GM23338 (cell line): ENCODE results near the gene RUNX3. TPM values are rescaled to one million over a fixed set of nuclear protein-coding genes. Genes with fewer than 3 reads are reported as not detected.

Experiments
- ATAC-seq: fragments of 200-7000 bp; cut with Tn5 transposase; 3 replicates; pipeline ENCODE4 v1.9.1; 2020
- DNase-seq: peaks from one replicate; pipeline ENCODE4 v3.0.0-alpha.2; 2015; ENCODE audit warnings: low spot score
- H2AFZ ChIP-seq: fragments of 200-600 bp; sonication (generic); 2 replicates; pipeline ENCODE4 v1.8.0; 2016; ENCODE audit warnings: antibody characterized with exemption, mild to moderate bottlenecking, moderate library complexity
- H3F3A ChIP-seq: fragments of 200-600 bp; sonication (generic); replicated peaks from 2 replicates; pipeline ENCODE4 v1.8.0; 2017; ENCODE audit warnings: antibody characterized with exemption, mixed run types, low read depth
- H3K27ac ChIP-seq: fragments of 200-600 bp; sonication (generic); 2 replicates; pipeline ENCODE4 v1.6.1; 2016; ENCODE audit warnings: low read depth
- H3K27me3 ChIP-seq: fragments of 200-600 bp; sonication (generic); 2 replicates; pipeline ENCODE4 v1.8.0; 2016; ENCODE audit warnings: mild to moderate bottlenecking, mixed run types, moderate library complexity; ENCODE audit not compliant: insufficient read depth
- H3K36me3 ChIP-seq: fragments of 200-600 bp; sonication (generic); 2 replicates; pipeline ENCODE4 v1.8.0; 2016; ENCODE audit warnings: mild to moderate bottlenecking; ENCODE audit not compliant: insufficient read depth
- H3K4me1 ChIP-seq: fragments of 200-600 bp; sonication (generic); 2 replicates; pipeline ENCODE4 v1.8.0; 2016; ENCODE audit warnings: mild to moderate bottlenecking, moderate library complexity; ENCODE audit not compliant: insufficient read depth
- H3K4me2 ChIP-seq: fragments of 200-600 bp; sonication (generic); 2 replicates; pipeline ENCODE4 v1.7.1; 2017; ENCODE audit warnings: mixed run types
- H3K4me3 ChIP-seq: fragments of 200-600 bp; sonication (generic); 2 replicates; pipeline ENCODE4 v1.6.1; 2016; ENCODE audit warnings: mixed run types
- H3K79me2 ChIP-seq: fragments of 200-600 bp; sonication (generic); replicated peaks from 2 replicates; pipeline ENCODE4 v1.8.0; 2017; ENCODE audit warnings: mild to moderate bottlenecking; ENCODE audit not compliant: insufficient read depth
- H3K9me2 ChIP-seq: fragments of 200-600 bp; sonication (generic); 2 replicates; pipeline ENCODE4 v1.8.0; 2017; ENCODE audit not compliant: insufficient read depth
- H4K20me1 ChIP-seq: fragments of 200-600 bp; sonication (generic); replicated peaks from 2 replicates; pipeline ENCODE4 v1.8.0; 2017; ENCODE audit warnings: mild to moderate bottlenecking; ENCODE audit not compliant: insufficient read depth
- H3K27ac Mint-ChIP-seq: 2 replicates; pipeline ENCODE4 v1.8.0; 2020; ENCODE audit warnings: inconsistent platforms, mild to moderate bottlenecking, moderate library complexity, mixed read lengths
- H3K27me3 Mint-ChIP-seq: 3 replicates; pipeline ENCODE4 v1.8.0; 2022; ENCODE audit warnings: low read depth, mild to moderate bottlenecking, moderate library complexity, mixed read lengths, inconsistent platforms; ENCODE audit not compliant: insufficient read depth, poor library complexity
- H3K36me3 Mint-ChIP-seq: 3 replicates; pipeline ENCODE4 v1.8.0; 2021; ENCODE audit warnings: low read depth, mild to moderate bottlenecking, inconsistent platforms, moderate library complexity, mixed read lengths
- H3K4me1 Mint-ChIP-seq: 3 replicates; pipeline ENCODE4 v1.8.0; 2020; ENCODE audit warnings: mild to moderate bottlenecking, inconsistent platforms, mixed read lengths
- H3K4me3 Mint-ChIP-seq: 3 replicates; pipeline ENCODE4 v1.8.0; 2021; ENCODE audit warnings: moderate library complexity, mild to moderate bottlenecking, inconsistent platforms, mixed read lengths
- H3K9me3 Mint-ChIP-seq: 3 replicates; pipeline ENCODE4 v1.8.0; 2020; ENCODE audit warnings: moderate library complexity, mild to moderate bottlenecking, inconsistent platforms, mixed read lengths
- CTCF ChIP-seq, 2 experiments: fragments of 200-600 bp in 1 of 2; sonication (generic) in 1 of 2; conservative IDR thresholded peaks; 2 replicates each; pipeline versions ENCODE4 v1.5.1 to v1.6.1; 2016 to 2017; ENCODE audit warnings: antibody characterized with exemption in 2 of 2, low read depth in 2 of 2, mild to moderate bottlenecking in 2 of 2, moderate library complexity in 1 of 2
- JUNB ChIP-seq: IDR thresholded peaks from one replicate; pipeline ENCODE4 v1.6.1; 2016; ENCODE audit warnings: antibody characterized with exemption; ENCODE audit not compliant: unreplicated experiment
- NANOG ChIP-seq: IDR thresholded peaks from 2 replicates; pipeline ENCODE4 v1.6.1; 2016; ENCODE audit warnings: antibody characterized with exemption, borderline replicate concordance
- ZNF331 ChIP-seq: fragments of 250-450 bp; sonication (Bioruptor Pico); IDR thresholded peaks from 2 replicates; pipeline ENCODE4 v1.5.0; 2020; ENCODE audit warnings: low read depth, mild to moderate bottlenecking, moderate library complexity
- polyA plus RNA-seq: library from polyadenylated mRNA; unstranded; fragments of >200 nt; fragmentation: Nextera tagmentation; extraction: Ambion mirVana; gene quantifications from 2 replicates; pipeline ENCODE4 v1.2.1, GENCODE V29; 2016
- total RNA-seq: library from RNA; depleted of rRNA; stranded (reverse); fragments of >200 nt; shearing (Covaris generic); gene quantifications from 2 replicates; pipeline ENCODE4 v1.2.3, GENCODE V29; 2014
- TF ChIP-seq, protein P1 (sequence below): fragments of 250-450 bp; sonication (Bioruptor Pico); IDR thresholded peaks from 2 replicates; pipeline ENCODE4 v1.5.0; 2020; ENCODE audit warnings: mild to moderate bottlenecking, moderate library complexity

RUNX3 gene
- total and polyA plus RNA-seq, 2 experiments from 2014 or later, result 0.23 to 0.73 TPM

GRCh38 chr1:24940231-24940630 is 10.2 kb upstream of the RUNX3 start:
- Mint-ChIP-seq H3K27me3 (peaks cover 18% of the 10 kb centered on the region), H3K4me1 (peaks cover 18% of the 10 kb centered on the region), H3K36me3 (no peaks in the 10 kb centered on the region), H3K9me3 (no peaks in the 10 kb centered on the region; the same call in 2 of the 3 replicates), H3K27ac (no peak overlapping the region), H3K4me3 (no peak overlapping the region)
- Histone ChIP-seq H3K27me3 (peaks cover 14% of the 10 kb centered on the region), H3K27ac (no peak overlapping the region), H3K4me3 (no peak overlapping the region), H3K36me3 (no peaks in the 10 kb centered on the region), H3K9me2 (no peaks in the 10 kb centered on the region), H3F3A (no peaks in the 10 kb centered on the region), H2AFZ (no peak overlapping the region), H3K4me2 (no peak overlapping the region), H3K4me1 (peaks cover 15% of the 10 kb centered on the region; the same call in 1 of the 2 replicates), H3K79me2 (no peaks in the 10 kb centered on the region), H4K20me1 (no peaks in the 10 kb centered on the region)
- DNase-seq, result no peak
- TF ChIP-seq NANOG, result no peak
- TF ChIP-seq, protein P1, sequence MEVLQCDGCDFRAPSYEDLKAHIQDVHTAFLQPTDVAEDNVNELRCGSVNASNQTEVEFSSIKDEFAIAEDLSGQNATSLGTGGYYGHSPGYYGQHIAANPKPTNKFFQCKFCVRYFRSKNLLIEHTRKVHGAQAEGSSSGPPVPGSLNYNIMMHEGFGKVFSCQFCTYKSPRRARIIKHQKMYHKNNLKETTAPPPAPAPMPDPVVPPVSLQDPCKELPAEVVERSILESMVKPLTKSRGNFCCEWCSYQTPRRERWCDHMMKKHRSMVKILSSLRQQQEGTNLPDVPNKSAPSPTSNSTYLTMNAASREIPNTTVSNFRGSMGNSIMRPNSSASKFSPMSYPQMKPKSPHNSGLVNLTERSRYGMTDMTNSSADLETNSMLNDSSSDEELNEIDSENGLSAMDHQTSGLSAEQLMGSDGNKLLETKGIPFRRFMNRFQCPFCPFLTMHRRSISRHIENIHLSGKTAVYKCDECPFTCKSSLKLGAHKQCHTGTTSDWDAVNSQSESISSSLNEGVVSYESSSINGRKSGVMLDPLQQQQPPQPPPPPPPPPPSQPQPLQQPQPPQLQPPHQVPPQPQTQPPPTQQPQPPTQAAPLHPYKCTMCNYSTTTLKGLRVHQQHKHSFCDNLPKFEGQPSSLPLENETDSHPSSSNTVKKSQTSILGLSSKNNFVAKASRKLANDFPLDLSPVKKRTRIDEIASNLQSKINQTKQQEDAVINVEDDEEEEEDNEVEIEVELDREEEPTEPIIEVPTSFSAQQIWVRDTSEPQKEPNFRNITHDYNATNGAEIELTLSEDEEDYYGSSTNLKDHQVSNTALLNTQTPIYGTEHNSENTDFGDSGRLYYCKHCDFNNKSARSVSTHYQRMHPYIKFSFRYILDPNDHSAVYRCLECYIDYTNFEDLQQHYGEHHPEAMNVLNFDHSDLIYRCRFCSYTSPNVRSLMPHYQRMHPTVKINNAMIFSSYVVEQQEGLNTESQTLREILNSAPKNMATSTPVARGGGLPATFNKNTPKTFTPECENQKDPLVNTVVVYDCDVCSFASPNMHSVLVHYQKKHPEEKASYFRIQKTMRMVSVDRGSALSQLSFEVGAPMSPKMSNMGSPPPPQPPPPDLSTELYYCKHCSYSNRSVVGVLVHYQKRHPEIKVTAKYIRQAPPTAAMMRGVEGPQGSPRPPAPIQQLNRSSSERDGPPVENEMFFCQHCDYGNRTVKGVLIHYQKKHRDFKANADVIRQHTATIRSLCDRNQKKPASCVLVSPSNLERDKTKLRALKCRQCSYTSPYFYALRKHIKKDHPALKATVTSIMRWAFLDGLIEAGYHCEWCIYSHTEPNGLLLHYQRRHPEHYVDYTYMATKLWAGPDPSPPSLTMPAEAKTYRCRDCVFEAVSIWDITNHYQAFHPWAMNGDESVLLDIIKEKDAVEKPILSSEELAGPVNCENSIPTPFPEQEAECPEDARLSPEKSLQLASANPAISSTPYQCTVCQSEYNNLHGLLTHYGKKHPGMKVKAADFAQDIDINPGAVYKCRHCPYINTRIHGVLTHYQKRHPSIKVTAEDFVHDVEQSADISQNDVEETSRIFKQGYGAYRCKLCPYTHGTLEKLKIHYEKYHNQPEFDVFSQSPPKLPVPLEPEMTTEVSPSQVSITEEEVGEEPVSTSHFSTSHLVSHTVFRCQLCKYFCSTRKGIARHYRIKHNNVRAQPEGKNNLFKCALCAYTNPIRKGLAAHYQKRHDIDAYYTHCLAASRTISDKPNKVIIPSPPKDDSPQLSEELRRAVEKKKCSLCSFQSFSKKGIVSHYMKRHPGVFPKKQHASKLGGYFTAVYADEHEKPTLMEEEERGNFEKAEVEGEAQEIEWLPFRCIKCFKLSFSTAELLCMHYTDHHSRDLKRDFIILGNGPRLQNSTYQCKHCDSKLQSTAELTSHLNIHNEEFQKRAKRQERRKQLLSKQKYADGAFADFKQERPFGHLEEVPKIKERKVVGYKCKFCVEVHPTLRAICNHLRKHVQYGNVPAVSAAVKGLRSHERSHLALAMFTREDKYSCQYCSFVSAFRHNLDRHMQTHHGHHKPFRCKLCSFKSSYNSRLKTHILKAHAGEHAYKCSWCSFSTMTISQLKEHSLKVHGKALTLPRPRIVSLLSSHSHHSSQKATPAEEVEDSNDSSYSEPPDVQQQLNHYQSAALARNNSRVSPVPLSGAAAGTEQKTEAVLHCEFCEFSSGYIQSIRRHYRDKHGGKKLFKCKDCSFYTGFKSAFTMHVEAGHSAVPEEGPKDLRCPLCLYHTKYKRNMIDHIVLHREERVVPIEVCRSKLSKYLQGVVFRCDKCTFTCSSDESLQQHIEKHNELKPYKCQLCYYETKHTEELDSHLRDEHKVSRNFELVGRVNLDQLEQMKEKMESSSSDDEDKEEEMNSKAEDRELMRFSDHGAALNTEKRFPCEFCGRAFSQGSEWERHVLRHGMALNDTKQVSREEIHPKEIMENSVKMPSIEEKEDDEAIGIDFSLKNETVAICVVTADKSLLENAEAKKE (CRISPR knock-in tag), result no peak
- TF ChIP-seq JUNB, result no peak
- no peak for ATAC-seq

DNA sequence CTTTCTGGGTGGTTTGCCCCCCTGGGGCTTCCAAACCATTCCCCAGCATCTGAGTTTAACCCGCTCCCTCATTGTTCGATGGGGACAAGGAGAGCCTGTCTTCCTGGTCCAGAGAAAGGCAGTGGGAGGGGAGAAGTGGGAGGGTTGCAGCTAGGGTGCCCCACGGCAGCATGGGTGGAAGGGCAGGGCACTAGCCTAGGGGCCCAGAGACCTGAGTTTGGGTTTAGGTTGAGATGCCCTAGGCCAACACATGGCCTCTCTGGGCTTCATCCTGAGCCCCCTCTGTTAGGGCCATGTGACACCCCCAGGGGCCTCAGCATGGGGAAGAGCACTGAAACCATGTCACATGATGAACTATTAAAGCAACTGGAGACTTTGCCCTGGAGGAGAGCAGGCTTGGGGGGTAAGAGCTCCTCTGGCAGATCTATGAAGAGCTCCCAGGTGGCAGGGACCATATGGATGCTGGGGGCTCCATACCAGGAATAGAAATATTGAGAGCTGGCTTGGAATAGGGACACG is 9.7 kb upstream of the RUNX3 start:
- H3K27ac ChIP-seq, result no peak overlapping the region
- peaks cover 20% of the 10 kb centered on the region for H3K4me1 Mint-ChIP-seq
- peaks cover 19% of the 10 kb centered on the region for H3K27me3 ChIP-seq
- peaks cover 20% of the 10 kb centered on the region; the same call in 1 of the 2 replicates for H3K4me1 ChIP-seq
- H3K4me3 Mint-ChIP-seq, result no peak overlapping the region
- H3K27me3 Mint-ChIP-seq, result peaks cover 20% of the 10 kb centered on the region
- no peak overlapping the region for H3K4me3 ChIP-seq
- no peak overlapping the region for H3K27ac Mint-ChIP-seq
- H3K9me3 Mint-ChIP-seq, result no peaks in the 10 kb centered on the region; the same call in 2 of the 3 replicates
- H3K4me2 ChIP-seq, result no peak overlapping the region
- ATAC-seq (no peak), DNase-seq (no peak)
- no peaks in the 10 kb centered on the region for H4K20me1 ChIP-seq
- no peaks in the 10 kb centered on the region for H3F3A ChIP-seq
- H3K79me2 ChIP-seq, result no peaks in the 10 kb centered on the region
- H3K36me3 ChIP-seq, result no peaks in the 10 kb centered on the region
- no peaks in the 10 kb centered on the region for H3K9me2 ChIP-seq
- no peak overlapping the region for H2AFZ ChIP-seq
- H3K36me3 Mint-ChIP-seq, result no peaks in the 10 kb centered on the region
- TF ChIP-seq ZNF331 (CRISPR knock-in tag) (no peak), JUNB (no peak), CTCF (conservative IDR thresholded peaks at IDR 0.05; ENCODE audit: low read depth in 2 of 2) (no peak)
